ENCODE results near the gene PLA2G4B.

Gene PLA2G4B

GRCh38 chr15:41801185-41801584 is 37.5 kb upstream of the PLA2G4B start:
- no peak for TF ChIP-seq CTCF (conservative IDR thresholded peaks at IDR 0.05; ENCODE audit: low read depth, low read length)
- DNase-seq (ENCODE audit: low read depth), result no peak
- H3K4me3 ChIP-seq (ENCODE audit: low read depth, low read length), result no peak overlapping the region

- DNase-seq (ENCODE audit: low read depth), result no peak
- no peak for TF ChIP-seq CTCF (conservative IDR thresholded peaks at IDR 0.05; ENCODE audit: low read depth, low read length)
- H3K4me3 ChIP-seq (ENCODE audit: low read depth, low read length), result no peak overlapping the region
Measured at GRCh38 chr15:41801850-41802455, 36.7 kb upstream of the PLA2G4B start.

GRCh38 chr15:41804361-41804760 is 34.3 kb upstream of the PLA2G4B start:
- H3K4me3 ChIP-seq (ENCODE audit: low read depth, low read length), result no peak overlapping the region
- no peak for TF ChIP-seq CTCF (conservative IDR thresholded peaks at IDR 0.05; ENCODE audit: low read depth, low read length)
- DNase-seq (ENCODE audit: low read depth), result no peak

- no peak for TF ChIP-seq CTCF (conservative IDR thresholded peaks at IDR 0.05; ENCODE audit: low read depth, low read length)
- no peak overlapping the region for H3K4me3 ChIP-seq (ENCODE audit: low read depth, low read length)
- DNase-seq (ENCODE audit: low read depth), result no peak
Measured at GRCh38 chr15:41804916-41805666, 33.6 kb upstream of the PLA2G4B start.

- H3K4me3 ChIP-seq (ENCODE audit: low read depth, low read length), result no peak overlapping the region
- no peak for TF ChIP-seq CTCF (conservative IDR thresholded peaks at IDR 0.05; ENCODE audit: low read depth, low read length)
- DNase-seq (ENCODE audit: low read depth), result no peak
Measured at GRCh38 chr15:41805711-41806110, 32.9 kb upstream of the PLA2G4B start.

GRCh38 chr15:41806291-41807181 is 32.1 kb upstream of the PLA2G4B start:
- peak; percentile 7 for TF ChIP-seq CTCF (conservative IDR thresholded peaks at IDR 0.05; ENCODE audit: low read depth, low read length)
- peak; percentile 34 for DNase-seq (ENCODE audit: low read depth)
- H3K4me3 ChIP-seq (ENCODE audit: low read depth, low read length), result no peak overlapping the region

Measured in choroid plexus epithelial cell (primary cell).